Stimulated activated CD8-positive, alpha-beta memory T cell treated with anti-CD3 and anti-CD28 coated beads, Interleukin-15, amount 100 ng/mL, for 1 hour (primary cell): ENCODE measurements around the gene DAD1.

Source experiments
- DNase-seq: peaks from one replicate; pipeline ENCODE4 v3.0.0-alpha.2; 2020; ENCODE audit warnings: low read depth

Gene DAD1

DNA sequence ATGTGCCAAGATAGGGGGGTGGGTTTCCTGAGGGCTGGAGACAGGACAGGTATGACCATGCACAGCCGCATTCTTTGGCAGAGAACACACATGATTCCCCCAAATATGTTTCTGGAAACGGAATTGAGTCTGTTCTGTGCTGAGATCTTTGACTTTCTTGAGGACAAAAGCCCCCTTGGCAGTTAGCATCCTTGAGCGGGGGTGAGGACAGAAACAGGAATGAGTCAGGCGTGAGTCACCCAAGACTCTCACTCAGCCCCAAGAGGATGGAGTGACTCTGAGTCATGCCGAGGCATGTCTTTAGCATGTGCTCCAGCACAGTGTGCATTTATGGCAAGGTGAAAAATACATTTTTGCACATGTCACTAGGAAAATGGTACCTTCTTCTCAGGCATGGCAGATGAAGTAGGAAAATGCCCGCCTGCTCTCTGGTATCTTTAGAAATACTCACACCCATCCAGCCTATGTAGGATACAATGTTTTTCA lies 52.1 kb downstream of the DAD1 start:
- peak; percentile 57 for DNase-seq

DNA sequence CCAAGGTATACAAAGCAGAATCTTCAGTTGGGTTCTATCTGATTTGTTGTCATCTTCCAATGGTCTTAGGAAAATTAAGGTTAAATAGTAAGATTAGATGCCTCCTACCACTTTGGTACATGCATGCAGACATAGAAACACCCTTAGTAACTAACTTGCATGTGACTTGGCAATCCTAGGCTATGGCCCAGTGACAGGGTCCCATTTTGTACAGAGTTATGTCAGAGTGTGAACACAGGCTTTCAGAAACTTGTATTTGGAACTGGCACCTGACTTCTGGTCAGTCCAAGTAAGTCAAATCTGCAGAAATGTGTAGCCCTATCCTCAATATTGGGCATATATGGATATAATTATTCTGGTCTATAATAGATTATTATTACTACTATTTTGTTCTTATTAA lies 53.1 kb downstream of the DAD1 start:
- DNase-seq, result no peak

DNA sequence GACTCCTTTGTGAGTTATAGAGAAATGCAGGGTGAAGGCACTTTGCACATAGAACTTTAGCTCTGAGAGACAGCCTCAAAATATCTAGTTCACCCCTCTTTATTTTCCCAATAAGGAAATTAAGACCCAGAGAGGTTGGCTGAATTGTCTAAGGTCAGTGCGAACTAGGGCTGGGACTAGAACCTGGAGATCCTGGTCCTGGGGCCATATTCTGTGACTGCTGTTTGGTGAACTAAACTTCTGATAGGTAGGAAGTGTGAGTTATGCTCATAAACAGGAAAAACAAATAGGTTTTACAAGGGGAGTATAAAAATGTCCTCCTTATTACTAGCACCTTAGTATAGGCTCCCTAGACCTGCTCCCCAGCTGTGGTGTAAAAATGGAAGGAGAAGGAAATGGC lies 53.9 kb downstream of the DAD1 start:
- no peak for DNase-seq

DNA sequence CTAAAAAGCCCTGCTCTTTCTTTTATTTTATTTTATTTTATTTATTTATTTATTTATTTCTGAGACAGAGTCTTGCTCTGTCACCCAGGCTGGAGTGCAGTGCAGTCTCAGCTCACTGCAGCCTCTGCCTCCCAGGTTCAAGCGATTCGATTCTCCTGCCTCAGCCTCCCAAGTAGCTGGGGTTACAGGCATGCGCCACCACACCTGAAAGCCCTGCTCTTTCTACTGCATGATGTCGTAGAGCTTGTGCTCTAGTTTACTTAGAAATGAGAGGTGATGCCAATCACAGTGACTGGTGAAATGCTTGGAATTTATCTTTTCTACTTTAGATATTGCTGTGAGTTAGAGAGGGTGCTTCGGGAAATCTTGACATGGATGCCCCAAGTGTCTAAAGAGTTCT lies 54.5 kb downstream of the DAD1 start:
- DNase-seq, result no peak

DNA sequence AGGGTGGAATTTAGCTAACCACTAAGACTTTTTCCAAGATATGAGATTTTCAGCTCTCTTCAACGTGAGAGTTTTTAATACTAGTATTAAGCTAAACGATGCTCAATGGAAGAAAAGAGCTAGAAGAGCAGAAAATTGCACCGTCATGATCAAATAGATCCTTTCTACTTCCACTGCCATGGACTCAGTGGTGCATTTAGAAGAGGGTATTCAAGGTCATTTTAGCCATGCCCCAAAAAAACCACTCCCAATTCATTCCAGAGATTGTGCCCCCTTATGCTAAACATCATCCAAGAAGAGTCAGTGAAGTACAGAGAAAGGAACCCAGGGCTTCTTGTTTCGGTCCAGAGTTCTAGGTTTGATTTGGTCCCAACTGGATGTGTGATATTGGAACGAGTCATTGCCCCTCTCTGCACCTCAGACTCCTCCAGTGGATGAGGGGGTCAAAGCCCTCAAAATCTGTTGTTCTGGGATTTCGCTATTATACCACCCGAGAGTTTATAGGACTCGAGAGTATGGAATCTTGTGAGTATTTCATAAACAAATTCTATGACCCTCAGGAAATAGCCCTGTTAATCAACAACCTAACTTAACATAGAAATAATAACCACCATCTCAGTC lies 55.2 kb downstream of the DAD1 start:
- DNase-seq, result no peak

DNA sequence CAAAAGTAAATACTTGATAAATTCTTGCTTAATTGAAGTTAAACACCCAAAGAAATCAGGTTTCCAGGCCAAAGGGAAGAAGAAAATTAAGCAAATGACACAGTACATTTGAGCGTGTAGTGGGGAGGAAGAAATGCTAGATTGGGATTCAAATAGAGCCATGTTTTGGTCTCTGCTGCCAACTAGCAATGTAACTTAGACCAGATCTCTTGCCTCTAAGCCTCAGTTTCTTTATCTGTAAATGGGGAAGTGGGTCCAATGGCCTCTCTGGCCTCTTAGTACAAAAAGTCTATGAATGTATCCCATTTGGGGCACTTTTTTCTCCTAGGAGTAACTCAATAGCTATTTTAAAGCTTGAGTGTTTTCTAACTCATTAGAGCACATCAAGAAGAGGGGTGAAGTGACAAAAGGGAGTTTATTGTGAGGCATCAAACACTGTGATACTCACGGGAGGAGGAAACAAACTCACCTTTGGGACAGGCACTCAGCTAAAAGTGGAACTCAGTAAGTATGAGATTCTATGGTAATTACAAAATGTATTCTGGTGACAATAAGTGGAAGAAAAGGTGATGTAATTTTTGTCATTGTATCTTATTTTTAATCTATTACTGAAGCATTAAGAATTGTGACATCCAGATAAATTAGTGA lies 55.8 kb downstream of the DAD1 start:
- no peak for DNase-seq

DNA sequence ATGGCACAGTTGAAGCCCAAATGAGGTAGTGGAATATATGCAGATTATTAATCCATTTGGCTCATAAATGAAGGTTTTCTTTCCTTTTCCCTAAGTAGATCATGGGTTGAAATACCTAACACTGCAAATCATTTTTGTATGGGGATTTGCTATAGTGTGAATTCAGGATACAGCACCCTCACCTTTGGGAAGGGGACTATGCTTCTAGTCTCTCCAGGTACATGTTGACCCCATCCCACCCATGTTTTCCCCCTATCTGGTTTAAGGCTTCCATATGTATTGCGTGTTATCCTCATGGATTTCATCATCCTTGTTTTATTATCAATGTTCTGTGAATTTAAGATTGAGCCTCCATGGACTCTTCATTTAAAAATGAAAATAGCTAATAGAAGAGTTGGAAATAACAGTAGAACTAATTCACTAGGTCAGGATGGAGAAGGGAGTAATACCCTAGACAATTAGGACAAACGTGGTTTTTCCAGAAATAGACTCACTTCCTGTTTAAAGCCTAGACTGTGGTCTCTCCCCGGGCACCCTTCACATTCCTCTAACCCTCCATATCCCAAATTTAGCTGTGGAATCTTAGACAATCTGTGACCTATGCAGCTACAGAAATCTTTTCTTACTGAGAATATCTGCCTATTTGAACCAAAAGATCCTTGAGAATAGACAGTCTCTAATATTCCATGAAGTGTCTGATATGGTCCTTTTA lies 56.5 kb downstream of the DAD1 start:
- DNase-seq, result no peak

DNA sequence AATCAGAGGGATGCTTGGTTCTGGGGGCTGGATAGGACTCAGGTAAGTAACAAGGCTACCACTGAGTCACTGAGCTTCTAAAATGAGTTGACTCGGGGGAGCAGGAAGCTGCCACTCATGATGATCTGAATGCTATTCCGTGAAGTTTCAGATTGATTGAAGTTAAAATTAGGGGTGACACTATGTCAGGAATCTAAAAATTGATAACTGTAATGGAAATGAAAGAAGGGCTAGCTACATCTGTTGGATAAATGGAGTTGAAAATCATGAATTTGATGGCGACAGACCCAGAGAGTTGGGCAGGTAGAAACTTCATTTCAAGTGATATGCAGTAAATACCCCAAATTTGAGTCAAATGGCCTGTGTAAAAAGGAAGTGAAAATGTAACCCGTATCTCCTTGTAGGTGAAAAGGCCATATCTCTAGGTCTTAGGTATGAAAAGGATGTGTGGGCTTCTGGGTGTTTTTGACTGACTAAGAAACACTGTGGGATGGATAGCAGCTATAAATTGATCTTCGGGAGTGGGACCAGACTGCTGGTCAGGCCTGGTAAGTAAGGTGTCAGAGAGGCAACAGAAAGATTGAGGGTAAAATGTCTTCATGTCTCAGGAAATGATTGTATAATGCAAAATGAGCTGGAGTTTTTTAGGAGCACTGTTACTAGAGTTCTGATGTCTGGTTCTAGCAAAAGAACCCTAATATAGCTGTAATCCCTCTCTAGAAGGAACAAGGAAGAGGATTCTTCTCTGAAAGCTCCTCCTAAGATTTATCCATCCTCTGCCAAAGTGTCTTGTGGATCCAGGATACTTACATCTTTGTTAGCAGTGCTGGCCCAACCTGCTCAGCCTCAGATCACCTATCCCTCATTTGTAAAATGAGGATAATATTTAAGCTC lies 57.3 kb downstream of the DAD1 start:
- no peak for DNase-seq

DNA sequence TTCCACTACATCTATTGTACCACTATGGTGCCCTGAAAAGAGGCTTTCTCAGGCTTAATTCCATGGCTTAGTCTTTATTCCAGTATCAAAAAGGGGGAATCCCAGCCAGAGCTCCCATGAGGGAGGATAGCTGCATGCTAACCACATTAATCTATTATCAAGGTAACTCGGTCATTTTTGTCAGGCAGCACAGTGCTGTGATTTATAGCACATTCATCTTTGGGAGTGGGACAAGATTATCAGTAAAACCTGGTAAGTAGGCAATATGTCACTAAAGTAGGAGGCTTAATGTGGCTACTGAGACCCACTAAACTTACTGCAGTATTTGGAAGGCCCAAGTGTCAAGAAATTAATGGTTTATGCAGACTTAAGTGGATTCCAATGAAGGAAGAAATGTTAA lies 58.9 kb downstream of the DAD1 start:
- no peak for DNase-seq

DNA sequence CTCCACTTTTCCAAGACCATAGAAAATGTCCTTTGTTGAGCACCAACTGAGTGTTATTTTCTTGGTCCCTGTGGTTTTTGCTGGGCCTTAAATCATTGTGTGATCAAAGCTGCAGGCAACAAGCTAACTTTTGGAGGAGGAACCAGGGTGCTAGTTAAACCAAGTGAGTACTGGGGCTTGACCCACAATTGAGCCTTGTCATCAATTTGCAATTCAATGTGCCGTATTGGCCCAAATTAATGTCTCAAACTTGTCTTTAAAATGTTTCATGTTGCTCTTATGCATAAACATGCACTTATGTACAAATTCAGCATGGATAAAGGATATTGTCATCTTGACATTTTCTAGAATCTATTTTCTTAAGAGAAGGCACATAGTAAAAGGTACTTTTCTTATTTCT lies 62.3 kb downstream of the DAD1 start:
- no peak for DNase-seq

DNA sequence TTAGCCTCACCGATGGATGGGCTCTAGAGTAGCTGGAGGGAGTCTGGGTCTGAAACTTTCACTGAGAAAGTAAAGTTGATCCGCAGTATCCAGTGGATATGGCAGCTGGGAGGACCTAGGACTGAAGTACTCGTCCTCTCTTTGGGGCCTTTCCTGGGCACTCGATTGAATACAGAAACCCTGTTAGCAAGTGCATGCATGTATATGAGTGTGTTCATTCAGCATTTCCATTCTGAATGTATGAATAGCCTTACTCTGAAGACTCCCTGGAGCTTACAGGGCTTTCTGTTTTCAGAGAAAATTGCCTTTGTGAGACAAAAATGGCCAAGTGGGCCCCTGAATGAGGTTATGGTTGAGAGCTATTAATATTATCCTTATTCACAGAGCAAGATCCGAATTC lies 62.8 kb downstream of the DAD1 start:
- no peak for DNase-seq

DNA sequence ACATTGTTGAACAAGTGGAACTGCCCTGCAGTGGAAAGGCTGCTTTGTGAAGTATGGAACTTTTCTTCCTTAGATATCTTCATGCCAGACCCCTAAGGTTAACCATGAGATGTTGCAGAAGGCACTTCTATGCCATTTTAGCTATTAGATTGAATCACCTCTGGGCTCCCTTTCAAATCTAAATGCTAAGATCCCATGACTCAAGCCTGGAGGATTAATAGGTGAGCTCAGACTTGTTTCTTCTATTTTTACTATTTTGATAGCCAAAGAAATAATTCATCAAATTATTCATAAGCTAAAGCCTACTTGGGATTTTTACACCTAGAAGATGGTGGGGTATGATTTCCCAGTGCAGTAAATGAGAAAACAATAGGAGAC lies 64.3 kb downstream of the DAD1 start:
- no peak for DNase-seq

DNA sequence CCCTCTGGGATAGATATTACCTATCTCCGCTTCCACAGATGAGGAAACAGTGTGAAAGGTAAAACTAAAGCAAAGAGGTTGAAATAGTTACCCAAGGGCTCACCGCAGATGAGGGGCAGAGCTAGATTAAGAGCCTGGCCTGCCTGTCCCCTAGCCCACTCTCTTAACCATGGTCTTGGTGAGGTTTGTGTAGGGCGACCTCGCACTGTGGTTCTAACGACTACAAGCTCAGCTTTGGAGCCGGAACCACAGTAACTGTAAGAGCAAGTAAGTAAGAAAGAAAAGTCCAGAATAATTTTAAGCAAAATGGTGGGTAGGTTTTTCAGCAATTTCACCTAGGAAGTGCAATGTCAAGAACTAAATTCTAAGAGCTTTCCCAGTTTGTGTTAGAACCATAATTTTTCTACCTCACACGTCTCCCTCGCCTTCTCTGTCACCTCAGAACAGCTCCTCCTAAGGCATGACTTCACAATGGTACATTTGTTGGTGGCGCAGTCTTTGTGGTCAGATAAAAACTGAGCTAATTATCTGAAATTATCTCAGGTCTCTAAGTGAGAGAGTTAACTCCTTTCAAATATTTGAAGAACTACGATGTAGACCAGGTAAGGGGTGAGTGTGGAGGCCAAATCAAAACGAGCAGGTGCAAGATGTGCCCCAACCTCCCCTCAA lies 64.8 kb downstream of the DAD1 start:
- DNase-seq, result no peak

DNA sequence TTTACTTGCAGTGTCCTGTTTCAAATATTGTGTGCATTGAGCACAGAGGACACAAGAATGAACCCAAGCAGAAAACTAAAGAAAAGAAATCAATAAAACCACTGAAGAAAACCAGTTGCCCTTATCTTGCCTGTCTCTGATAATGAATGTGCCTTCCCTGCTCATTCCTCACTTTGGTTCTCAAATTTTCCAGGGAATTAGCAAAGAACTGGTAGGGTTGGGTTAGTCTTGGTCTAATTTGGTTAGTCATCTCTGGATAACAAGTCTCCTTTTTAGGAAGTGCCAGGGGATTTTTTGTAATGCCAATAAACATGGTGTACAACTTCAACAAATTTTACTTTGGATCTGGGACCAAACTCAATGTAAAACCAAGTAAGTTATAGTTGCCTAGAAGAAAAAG lies 65.7 kb downstream of the DAD1 start:
- DNase-seq, result no peak

DNA sequence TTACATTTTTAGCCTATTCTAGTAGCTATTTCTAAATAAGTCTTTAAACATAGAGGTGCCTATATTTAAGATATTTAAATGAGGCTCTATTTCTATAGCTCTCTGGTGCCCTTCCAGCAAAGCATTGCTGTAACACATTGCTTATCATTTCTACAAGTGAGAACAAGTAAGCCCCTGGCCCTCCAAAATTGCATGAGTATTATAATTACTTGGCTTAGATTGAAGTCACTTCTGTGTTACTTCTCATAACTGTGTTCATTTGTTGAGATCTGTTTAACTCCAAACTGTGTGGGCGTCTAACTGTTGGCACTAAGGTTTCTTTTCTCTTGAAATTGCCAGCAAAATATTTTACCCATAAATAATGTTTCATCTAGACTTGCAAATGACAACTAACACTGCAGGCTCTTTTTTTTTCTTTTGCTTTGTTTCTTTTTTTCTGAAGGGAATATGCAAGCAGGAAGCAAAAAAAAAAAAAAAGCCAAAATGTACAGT lies 66.5 kb downstream of the DAD1 start:
- DNase-seq, result no peak

DNA sequence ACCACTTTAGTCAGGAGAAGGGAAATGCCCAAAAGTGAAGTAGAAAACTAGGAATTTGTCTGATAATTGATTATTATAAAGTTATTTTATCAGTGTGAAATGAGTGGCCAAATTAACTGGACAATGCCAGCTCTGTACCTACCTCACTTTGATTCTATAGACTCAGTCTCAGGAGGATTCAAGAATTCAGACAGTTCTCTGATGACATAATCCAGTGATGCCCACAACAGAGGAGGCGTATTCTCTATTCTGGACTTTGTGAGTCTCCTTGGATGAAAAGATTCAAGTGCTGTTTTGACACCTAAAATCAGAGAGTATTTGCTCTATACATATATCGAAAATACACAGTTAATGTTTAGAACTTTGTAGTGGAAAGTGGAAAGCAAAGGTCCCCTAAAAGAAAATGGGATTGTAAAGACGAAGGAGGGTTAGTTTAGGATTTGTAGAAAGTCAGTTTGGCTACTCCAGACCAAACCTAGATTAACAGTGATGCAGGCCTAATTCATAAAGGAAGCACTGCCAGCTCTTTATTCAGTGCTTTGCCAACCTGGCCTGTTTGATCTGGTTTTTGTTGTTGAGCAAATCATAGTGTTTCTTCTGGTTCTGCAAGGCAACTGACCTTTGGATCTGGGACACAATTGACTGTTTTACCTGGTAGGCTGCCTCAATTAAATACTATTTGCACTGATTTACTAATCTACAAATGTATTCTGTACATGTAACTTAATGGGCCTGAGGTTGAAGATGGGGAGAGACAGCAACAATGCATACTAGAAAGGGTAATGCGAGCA lies 67.4 kb downstream of the DAD1 start:
- DNase-seq, result no peak

DNA sequence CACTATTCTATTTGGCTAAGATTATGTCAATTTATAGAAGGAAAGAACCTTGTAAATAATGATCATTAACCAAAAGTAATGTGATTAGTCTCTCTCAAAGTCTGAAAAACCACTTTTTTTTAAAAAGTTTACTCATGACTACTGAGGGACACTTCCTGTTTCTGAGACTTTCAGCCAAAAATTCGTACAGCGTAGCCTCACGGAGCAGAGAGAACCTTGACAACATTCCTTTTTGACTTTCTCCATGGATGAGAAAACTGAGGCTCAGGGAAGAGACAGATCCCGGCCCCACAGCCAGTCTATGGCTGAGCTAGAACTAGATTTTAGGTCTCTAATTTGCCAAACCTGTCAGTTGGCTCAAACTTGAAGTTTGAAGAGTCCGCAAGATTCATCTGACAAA lies 68.2 kb downstream of the DAD1 start:
- no peak for DNase-seq

DNA sequence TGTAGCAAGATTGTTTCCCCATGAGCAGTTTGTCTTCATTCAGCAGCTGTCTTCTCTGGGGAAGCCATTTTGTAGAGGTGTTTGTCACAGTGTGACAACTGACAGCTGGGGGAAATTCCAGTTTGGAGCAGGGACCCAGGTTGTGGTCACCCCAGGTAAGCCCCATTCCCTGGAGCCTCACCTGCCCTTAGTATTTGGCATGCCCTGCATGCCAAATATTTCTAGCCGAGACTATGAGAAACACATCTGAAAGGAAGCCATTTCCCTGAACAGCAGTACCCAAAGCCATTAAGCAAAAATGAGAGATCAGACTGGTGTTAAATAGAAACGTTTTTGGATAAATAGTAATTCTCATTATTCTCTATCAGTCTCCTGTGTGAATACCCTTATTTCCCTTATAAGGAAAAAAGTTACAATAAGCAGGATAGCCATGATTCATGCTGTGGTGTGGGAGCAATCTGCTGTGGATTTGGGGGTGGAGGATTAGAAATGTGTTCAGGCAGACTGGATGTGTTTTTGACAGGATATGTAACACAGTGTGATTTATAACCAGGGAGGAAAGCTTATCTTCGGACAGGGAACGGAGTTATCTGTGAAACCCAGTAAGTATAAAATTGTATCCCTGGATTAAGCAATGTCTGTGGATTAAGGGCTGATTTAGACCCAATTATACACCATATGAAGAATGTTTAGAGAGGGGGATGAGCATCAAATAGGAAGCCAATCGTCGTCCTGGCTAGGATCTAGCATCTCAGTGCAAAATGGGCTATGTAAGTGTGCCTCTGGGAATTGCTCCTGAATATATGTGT lies 68.9 kb downstream of the DAD1 start:
- no peak for DNase-seq

DNA sequence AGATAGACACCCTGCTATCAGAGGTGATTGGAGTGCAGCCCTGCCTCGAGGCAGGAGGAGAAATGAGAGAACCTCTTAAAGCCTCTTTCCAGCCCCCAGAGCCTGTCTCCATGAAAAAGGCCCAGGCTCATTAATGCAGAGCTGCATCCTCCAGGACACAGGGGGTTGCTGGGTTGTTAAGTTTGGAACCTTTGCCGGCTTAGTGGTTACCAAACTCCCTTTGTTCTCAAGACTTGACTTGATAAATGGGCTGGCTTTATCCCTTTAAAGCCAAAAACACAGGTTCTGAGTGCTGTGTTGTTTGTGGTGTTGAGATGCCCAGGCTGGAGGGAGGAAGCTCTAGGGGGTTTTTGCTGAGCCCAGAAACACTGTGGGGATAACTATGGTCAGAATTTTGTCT lies 71.0 kb downstream of the DAD1 start:
- DNase-seq, result no peak

DNA sequence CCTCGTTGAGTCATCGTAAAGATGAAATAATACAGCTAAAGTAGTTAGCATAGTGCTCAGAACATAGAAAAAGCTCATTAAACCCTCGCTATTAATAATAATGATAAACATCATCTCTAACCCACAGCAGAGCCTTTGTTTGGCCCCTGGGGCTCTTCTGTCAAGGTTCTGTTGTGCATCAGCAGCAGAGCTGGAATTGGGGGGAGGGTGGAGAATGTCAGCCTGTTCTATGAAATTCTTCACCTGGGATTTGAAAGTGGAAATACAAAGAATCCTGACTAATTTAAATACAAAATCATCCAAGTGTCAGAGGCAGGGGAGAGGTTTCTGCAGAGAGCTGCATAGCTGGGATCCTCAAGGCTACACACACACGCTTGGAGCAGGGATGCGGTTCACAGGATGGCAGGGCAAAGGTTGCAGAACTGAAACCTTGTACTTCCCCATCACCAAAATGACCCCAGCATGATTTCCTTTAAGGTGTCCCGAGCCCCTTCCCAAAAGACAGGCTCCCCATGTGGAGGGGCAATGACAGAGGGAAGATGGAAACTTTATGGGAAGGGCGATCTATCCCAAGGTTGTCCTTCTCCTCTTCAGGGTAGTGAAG lies 71.8 kb downstream of the DAD1 start:
- no peak for DNase-seq
